Measurements from ENCODE around the gene DENND5A. TPM values are rescaled to one million over a fixed set of nuclear protein-coding genes. Genes with fewer than 3 reads are reported as not detected.

DENND5A gene
- polyA plus RNA-seq = 1 to 10 TPM; 3.0 to 6.3 (median 5.1) TPM

DNA sequence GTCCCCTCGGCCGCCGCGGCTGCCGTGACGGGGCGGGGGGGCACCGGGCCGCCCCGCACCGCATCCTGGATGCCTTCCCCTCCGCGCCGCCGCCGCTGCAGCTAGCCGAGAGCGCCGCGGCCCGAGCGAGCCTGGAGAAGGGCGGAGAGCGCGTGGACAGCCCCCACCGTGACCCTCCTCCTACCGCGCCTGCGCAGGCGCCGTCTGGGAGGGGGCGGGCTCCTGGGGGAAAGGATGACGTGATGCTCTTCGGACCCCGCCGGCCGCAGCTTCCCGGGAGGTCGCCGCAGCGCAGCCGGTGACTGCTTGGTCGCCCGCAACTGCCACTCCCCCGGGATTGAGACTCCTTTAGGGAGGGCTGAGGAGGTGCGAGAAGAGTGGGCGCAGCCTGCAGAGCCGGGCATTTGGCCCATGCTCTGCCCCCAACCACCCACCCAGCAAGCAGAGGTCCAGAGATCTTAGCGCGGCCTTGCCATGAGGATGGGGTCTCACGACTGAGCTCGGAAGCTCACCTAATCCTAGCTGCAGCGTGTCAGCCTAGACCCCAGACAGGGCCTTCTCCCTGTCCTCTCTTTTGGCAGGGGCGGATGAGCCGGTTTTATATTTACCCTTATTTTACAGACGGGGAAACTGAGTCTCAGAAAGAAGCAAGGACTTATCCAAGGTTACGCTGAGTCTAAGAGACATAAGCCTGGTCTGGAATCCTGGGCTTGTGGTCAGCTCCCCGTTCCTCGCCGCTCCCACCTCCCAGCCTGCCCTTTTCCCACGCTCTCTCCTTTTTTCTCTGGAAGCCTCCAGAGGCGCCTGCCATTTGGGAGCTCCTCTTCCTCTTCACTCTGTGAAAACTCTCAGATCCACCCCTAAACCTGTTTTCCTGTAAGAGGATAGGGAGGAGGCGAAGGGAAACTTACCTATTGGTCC, at the start of gene DENND5A:
Gene DENND5A (minus strand): TSS at position 140 of the 921 bp plus-strand sequence. CDS start 281 bp downstream, outside the sequence.
- Mint-ChIP-seq H3K4me3 (peak within 1 kb of the TSS; percentile 87 to 98 (median 92)), H3K27me3 (ENCODE audit: low read depth in 3 of 3) (peaks cover 9 to 17% (median 14%) of the 10 kb centered on the region in 3 donors), H3K9me3 (no peaks in the 10 kb centered on the region), H3K36me3 (no peaks in the 10 kb centered on the region), H3K4me1 (peaks cover 20 to 38% of the 10 kb centered on the region in 2 donors), H3K27ac (peak within 1 kb of the TSS; percentile 40 to 92 (median 84))
- DNase-seq = peak; percentile 52 to 57 (median 57)

GRCh38 chr11:9314291-9315077, 49.3 kb upstream of the DENND5A start, which contains the start of gene TMEM41B:
TSS of gene TMEM41B (minus strand) at chr11:9314593. CDS start at chr11:9314441, 152 bp downstream.
- Mint-ChIP-seq H3K4me1 (peaks cover 35 to 46% of the 10 kb centered on the region in 2 donors), H3K4me3 (peak within 1 kb of the TSS; percentile 93 to 100 (median 98)), H3K27ac (peak within 1 kb of the TSS; percentile 95 to 99 (median 97)), H3K36me3 (peaks cover 0 to 7% (median 6%) of the 10 kb centered on the region in 3 donors), H3K9me3 (no peaks in the 10 kb centered on the region), H3K27me3 (ENCODE audit: low read depth in 3 of 3) (peaks cover 7 to 25% (median 21%) of the 10 kb centered on the region in 3 donors)
- DNase-seq = peak; percentile 100

- Mint-ChIP-seq H3K36me3 (peaks cover 0 to 7% (median 6%) of the 10 kb centered on the region in 3 donors), H3K4me3 (peak overlapping the region; percentile 93 to 100 (median 98)), H3K27ac (peak overlapping the region; percentile 95 to 99 (median 97)), H3K27me3 (ENCODE audit: low read depth in 3 of 3) (peaks cover 7 to 25% (median 21%) of the 10 kb centered on the region in 3 donors), H3K4me1 (peaks cover 35 to 50% of the 10 kb centered on the region in 2 donors), H3K9me3 (no peaks in the 10 kb centered on the region)
- DNase-seq = no peak
Observed at GRCh38 chr11:9313648-9314290, 48.6 kb upstream of the DENND5A start.

- Mint-ChIP-seq H3K27ac (peak overlapping the region in 1 of 6 donors; percentile 5), H3K9me3 (no peaks in the 10 kb centered on the region), H3K4me3 (no peak overlapping the region), H3K27me3 (ENCODE audit: low read depth in 3 of 3) (peaks cover 7 to 20% (median 13%) of the 10 kb centered on the region in 3 donors), H3K36me3 (peaks cover 0 to 6% (median 4%) of the 10 kb centered on the region in 3 donors), H3K4me1 (peaks cover 42 to 65% of the 10 kb centered on the region in 2 donors)
- no peak for DNase-seq
Observed at GRCh38 chr11:9310485-9311090, 45.4 kb upstream of the DENND5A start.

DNA sequence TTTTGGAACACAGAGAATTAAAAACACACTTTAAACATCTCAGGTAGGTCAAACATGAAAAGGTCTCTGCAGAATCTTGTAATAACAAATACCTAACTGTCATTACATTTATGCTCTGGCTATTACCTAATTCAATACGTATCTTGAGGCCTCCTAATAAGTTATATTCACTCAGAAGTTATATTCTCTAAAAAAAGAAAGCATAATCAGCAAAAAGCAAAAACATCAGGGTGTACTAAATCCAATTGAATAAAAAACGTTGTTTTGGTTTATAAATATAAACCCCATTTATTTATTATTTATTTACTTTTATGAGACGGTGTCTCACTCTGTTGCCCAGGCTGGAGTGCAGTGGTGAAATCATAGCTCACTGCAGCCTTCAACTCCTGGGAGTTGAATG, 39.0 kb upstream of the DENND5A start:
- Mint-ChIP-seq H3K9me3 (no peaks in the 10 kb centered on the region), H3K27me3 (ENCODE audit: low read depth in 3 of 3) (peaks cover 0 to 2% (median 0%) of the 10 kb centered on the region in 3 donors), H3K36me3 (no peaks in the 10 kb centered on the region), H3K4me1 (peaks cover 9 to 28% of the 10 kb centered on the region in 2 donors), H3K27ac (no peak overlapping the region), H3K4me3 (no peak overlapping the region)
- no peak for DNase-seq

- Mint-ChIP-seq H3K27ac (no peak overlapping the region), H3K4me1 (peaks cover 5 to 20% of the 10 kb centered on the region in 2 donors), H3K9me3 (no peaks in the 10 kb centered on the region), H3K4me3 (no peak overlapping the region), H3K36me3 (no peaks in the 10 kb centered on the region), H3K27me3 (ENCODE audit: low read depth in 3 of 3) (peaks cover 0 to 2% (median 0%) of the 10 kb centered on the region in 3 donors)
- DNase-seq = no peak
Observed at GRCh38 chr11:9302448-9302847, 37.3 kb upstream of the DENND5A start.

DNA sequence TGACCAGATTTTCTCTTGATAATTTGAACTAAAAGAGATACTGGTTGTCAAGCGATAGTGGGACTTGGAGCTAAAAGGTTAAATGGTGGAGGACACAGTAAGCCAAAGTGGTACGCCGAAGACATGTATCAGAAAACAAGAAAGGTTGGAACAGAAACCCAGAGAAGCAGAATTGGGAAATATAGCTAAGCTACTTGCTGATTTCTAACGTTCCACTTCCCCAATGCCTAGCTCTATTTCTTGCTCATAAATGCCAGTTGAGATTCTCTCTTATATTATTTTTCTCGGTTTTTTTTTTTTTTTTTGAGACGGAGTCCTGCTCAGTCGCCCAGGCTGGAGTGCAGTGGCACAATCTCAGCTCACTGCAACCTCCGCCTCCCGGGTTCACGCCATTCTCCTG, 36.6 kb upstream of the DENND5A start:
- H3K36me3 Mint-ChIP-seq = no peaks in the 10 kb centered on the region
- peaks cover 3 to 16% of the 10 kb centered on the region in 2 donors for H3K4me1 Mint-ChIP-seq
- no peaks in the 10 kb centered on the region for H3K9me3 Mint-ChIP-seq
- H3K4me3 Mint-ChIP-seq = no peak overlapping the region
- DNase-seq = no peak
- H3K27me3 Mint-ChIP-seq (ENCODE audit: low read depth in 3 of 3) = peaks cover 0 to 2% (median 0%) of the 10 kb centered on the region in 3 donors
- no peak overlapping the region for H3K27ac Mint-ChIP-seq

GRCh38 chr11:9293646-9294045, 28.5 kb upstream of the DENND5A start:
- H3K27me3 Mint-ChIP-seq (ENCODE audit: low read depth in 3 of 3) = peaks cover 0 to 3% (median 3%) of the 10 kb centered on the region in 3 donors
- peaks cover 9 to 14% (median 14%) of the 10 kb centered on the region in 3 donors for H3K36me3 Mint-ChIP-seq
- no peaks in the 10 kb centered on the region for H3K4me1 Mint-ChIP-seq
- no peak for DNase-seq
- H3K9me3 Mint-ChIP-seq = no peaks in the 10 kb centered on the region
- no peak overlapping the region for H3K4me3 Mint-ChIP-seq
- H3K27ac Mint-ChIP-seq = no peak overlapping the region

GRCh38 chr11:9285850-9286587, 20.9 kb upstream of the DENND5A start:
- no peak for DNase-seq
- peaks cover 0 to 4% (median under 1%) of the 10 kb centered on the region in 3 donors for H3K27me3 Mint-ChIP-seq (ENCODE audit: low read depth in 3 of 3)
- H3K36me3 Mint-ChIP-seq = peaks cover 14 to 28% (median 15%) of the 10 kb centered on the region in 3 donors
- H3K4me1 Mint-ChIP-seq = peaks cover 1 to 4% of the 10 kb centered on the region in 2 donors
- no peak overlapping the region for H3K27ac Mint-ChIP-seq
- no peak overlapping the region for H3K4me3 Mint-ChIP-seq
- H3K9me3 Mint-ChIP-seq = no peaks in the 10 kb centered on the region

DNA sequence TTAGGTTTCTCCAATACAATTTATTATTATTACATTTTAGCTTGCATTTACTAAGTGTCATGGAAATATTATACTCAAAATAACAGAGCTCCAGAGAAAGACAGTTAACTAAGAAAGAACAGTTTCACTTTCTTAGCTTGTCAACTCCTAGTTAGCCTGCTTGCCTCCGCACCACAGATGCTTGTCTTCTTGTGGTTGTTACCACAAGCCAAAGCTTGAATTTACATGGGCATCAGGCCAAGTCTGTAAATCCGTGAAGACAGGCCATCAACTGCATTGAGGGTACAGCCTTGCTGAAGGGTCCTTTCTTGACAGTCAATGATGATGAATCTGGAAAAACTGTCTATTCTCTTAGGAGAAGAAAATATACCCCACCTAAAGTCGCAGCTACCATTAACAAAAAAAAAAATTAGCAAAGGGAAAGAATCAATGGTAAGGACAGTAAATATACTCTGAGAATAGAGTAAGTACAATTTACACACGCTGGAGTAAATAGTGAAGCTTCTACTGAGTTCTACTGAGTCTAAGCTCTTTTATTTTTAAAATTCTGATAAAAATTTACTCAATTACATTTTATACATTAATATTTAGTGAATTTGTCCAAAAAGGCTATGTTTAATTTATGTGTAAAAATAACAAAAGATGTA, 15.6 kb upstream of the DENND5A start:
- DNase-seq = peak; percentile 65 to 68 (median 67)
- peaks cover 5 to 23% (median 21%) of the 10 kb centered on the region in 3 donors for H3K36me3 Mint-ChIP-seq
- peak overlapping the region in 3 of 6 donors; percentile 28 to 81 (median 52) for H3K27ac Mint-ChIP-seq
- H3K4me3 Mint-ChIP-seq = peak overlapping the region; percentile 47 to 75 (median 63)
- peaks cover 13 to 16% of the 10 kb centered on the region in 2 donors for H3K4me1 Mint-ChIP-seq
- no peaks in the 10 kb centered on the region for H3K9me3 Mint-ChIP-seq
- peaks cover 0 to 9% (median 4%) of the 10 kb centered on the region in 3 donors for H3K27me3 Mint-ChIP-seq (ENCODE audit: low read depth in 3 of 3)

DNA sequence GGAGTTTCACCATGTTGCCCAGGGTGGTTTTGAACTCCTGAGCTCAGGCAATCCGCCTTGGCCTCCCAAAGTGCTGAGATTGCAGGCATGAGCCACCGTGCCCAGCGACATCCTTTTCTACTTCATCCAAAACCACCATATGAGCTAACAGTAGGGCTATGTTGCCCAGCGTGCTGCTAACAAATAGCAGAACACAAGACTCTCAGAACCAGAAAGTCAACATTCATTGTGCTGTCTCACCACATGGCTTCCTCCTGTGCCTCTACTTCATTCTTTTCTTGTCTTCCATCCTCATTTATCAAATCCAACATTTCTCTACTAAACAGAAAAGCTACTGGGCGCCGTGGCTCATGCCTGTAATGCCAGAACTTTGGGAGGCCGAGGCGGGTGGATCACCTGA, 12.0 kb upstream of the DENND5A start:
- peaks cover 13 to 16% of the 10 kb centered on the region in 2 donors for H3K4me1 Mint-ChIP-seq
- H3K27me3 Mint-ChIP-seq (ENCODE audit: low read depth in 3 of 3) = peaks cover 0 to 9% (median 0%) of the 10 kb centered on the region in 3 donors
- H3K9me3 Mint-ChIP-seq = no peaks in the 10 kb centered on the region
- no peak for DNase-seq
- no peak overlapping the region for H3K27ac Mint-ChIP-seq
- peaks cover 0 to 14% (median 10%) of the 10 kb centered on the region in 3 donors for H3K36me3 Mint-ChIP-seq
- no peak overlapping the region for H3K4me3 Mint-ChIP-seq

DNA sequence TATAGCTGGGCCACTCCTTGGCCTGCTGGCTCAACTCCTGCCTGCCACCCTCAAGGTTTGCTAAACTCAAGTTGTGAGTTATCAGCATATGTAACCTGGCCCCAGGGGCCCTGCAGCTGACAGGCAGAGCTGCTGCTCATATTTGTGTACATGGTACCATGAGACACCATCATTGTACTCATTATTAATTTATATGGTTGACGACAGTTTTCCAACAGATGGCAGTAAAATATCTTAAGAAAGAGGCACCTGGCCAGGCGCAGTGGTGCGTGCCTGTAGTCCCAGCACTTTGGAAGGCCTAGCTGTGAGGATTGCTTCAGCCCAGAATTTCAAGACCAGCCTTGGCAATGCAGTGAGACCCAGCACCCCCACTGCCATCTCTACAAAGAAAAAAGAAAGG, 11.4 kb upstream of the DENND5A start:
- Mint-ChIP-seq H3K36me3 (peaks cover 0 to 14% (median 10%) of the 10 kb centered on the region in 3 donors), H3K4me1 (peaks cover 13 to 16% of the 10 kb centered on the region in 2 donors), H3K27ac (no peak overlapping the region), H3K27me3 (ENCODE audit: low read depth in 3 of 3) (peaks cover 0 to 12% (median 0%) of the 10 kb centered on the region in 3 donors), H3K4me3 (no peak overlapping the region), H3K9me3 (no peaks in the 10 kb centered on the region)
- DNase-seq = no peak
